Measurements from ENCODE around the gene CTDNEP1.

- TF ChIP-seq, protein P1, sequence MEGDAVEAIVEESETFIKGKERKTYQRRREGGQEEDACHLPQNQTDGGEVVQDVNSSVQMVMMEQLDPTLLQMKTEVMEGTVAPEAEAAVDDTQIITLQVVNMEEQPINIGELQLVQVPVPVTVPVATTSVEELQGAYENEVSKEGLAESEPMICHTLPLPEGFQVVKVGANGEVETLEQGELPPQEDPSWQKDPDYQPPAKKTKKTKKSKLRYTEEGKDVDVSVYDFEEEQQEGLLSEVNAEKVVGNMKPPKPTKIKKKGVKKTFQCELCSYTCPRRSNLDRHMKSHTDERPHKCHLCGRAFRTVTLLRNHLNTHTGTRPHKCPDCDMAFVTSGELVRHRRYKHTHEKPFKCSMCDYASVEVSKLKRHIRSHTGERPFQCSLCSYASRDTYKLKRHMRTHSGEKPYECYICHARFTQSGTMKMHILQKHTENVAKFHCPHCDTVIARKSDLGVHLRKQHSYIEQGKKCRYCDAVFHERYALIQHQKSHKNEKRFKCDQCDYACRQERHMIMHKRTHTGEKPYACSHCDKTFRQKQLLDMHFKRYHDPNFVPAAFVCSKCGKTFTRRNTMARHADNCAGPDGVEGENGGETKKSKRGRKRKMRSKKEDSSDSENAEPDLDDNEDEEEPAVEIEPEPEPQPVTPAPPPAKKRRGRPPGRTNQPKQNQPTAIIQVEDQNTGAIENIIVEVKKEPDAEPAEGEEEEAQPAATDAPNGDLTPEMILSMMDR (IDR thresholded peaks at IDR 0.05; ENCODE audit: low read depth, low read length, poor library complexity, severe bottlenecking) = no peak
- no peak for TF ChIP-seq EZH2phosphoT487 (IDR thresholded peaks at IDR 0.05; ENCODE audit: borderline replicate concordance, low read length)
These were observed 10.8 kb upstream of the CTDNEP1 start, which contains the start of gene CLDN7 for GRCh38 chr17:7262192-7262934.
